ENCODE measurements around the gene TSR3.

Gene TSR3

GRCh38 chr16:1351215-1351581, 480 bp downstream of the TSR3 start:
- DNase-seq (ENCODE audit: low read depth) = no peak
- no peak for TF ChIP-seq CTCF (IDR thresholded peaks at IDR 0.05; ENCODE audit: control insufficient read depth, insufficient read depth, low read depth, low read length, missing control alignments)
- peak overlapping the region; percentile 98 for H3K4me3 ChIP-seq (ENCODE audit: control insufficient read depth, low read depth, low read length)

GRCh38 chr16:1350691-1351090, 987 bp downstream of the TSR3 start:
- DNase-seq (ENCODE audit: low read depth) = no peak
- no peak for TF ChIP-seq CTCF (IDR thresholded peaks at IDR 0.05; ENCODE audit: control insufficient read depth, insufficient read depth, low read depth, low read length, missing control alignments)
- H3K4me3 ChIP-seq (ENCODE audit: control insufficient read depth, low read depth, low read length) = peak overlapping the region; percentile 98

GRCh38 chr16:1349951-1350350, 1.7 kb downstream of the TSR3 start:
- TF ChIP-seq CTCF (IDR thresholded peaks at IDR 0.05; ENCODE audit: control insufficient read depth, insufficient read depth, low read depth, low read length, missing control alignments) = no peak
- H3K4me3 ChIP-seq (ENCODE audit: control insufficient read depth, low read depth, low read length) = no peak overlapping the region
- no peak for DNase-seq (ENCODE audit: low read depth)

- DNase-seq (ENCODE audit: low read depth) = no peak
- no peak for TF ChIP-seq CTCF (IDR thresholded peaks at IDR 0.05; ENCODE audit: control insufficient read depth, insufficient read depth, low read depth, low read length, missing control alignments)
- H3K4me3 ChIP-seq (ENCODE audit: control insufficient read depth, low read depth, low read length) = no peak overlapping the region
Observed at GRCh38 chr16:1349351-1349750, 2.3 kb downstream of the TSR3 start.

- DNase-seq (ENCODE audit: low read depth) = no peak
- TF ChIP-seq CTCF (IDR thresholded peaks at IDR 0.05; ENCODE audit: control insufficient read depth, insufficient read depth, low read depth, low read length, missing control alignments) = no peak
- H3K4me3 ChIP-seq (ENCODE audit: control insufficient read depth, low read depth, low read length) = no peak overlapping the region
Observed at GRCh38 chr16:1348926-1349325, 2.8 kb downstream of the TSR3 start.

- no peak for TF ChIP-seq CTCF (IDR thresholded peaks at IDR 0.05; ENCODE audit: control insufficient read depth, insufficient read depth, low read depth, low read length, missing control alignments)
- no peak for DNase-seq (ENCODE audit: low read depth)
Observed at GRCh38 chr16:1348441-1348840, 3.2 kb downstream of the TSR3 start.

GRCh38 chr16:1347962-1348361, 3.7 kb downstream of the TSR3 start:
- TF ChIP-seq CTCF (IDR thresholded peaks at IDR 0.05; ENCODE audit: control insufficient read depth, insufficient read depth, low read depth, low read length, missing control alignments) = no peak

More at GRCh38 chr16:1348441-1348840, 3.2 kb downstream of the TSR3 start:
- H3K4me3 ChIP-seq (ENCODE audit: control insufficient read depth, low read depth, low read length) = no peak overlapping the region

More at GRCh38 chr16:1347962-1348361, 3.7 kb downstream of the TSR3 start:
- H3K4me3 ChIP-seq (ENCODE audit: control insufficient read depth, low read depth, low read length) = no peak overlapping the region
- no peak for DNase-seq (ENCODE audit: low read depth)
